ENCODE measurements around the gene PLAU. TPM values are rescaled to one million over a fixed set of nuclear protein-coding genes. Genes with fewer than 3 reads are reported as not detected.

PLAU gene
- total RNA-seq, 1 experiment from 2014 or later: 15.0 TPM

- Mint-ChIP-seq H3K4me3 (no peak overlapping the region), H3K4me1 (peaks cover 8% of the 10 kb centered on the region; the same call in 1 of the 2 replicates), H3K27ac (no peak overlapping the region), H3K27me3 (ENCODE audit: low read depth) (no peaks in the 10 kb centered on the region), H3K9me3 (0 out of 2 replicates have a peak, but pooled peaks cover 3% of the 10 kb centered on the region), H3K36me3 (no peaks in the 10 kb centered on the region)
- ATAC-seq: no peak
- DNase-seq (ENCODE audit: low spot score): no peak
- ChIA-PET POLR2A (interaction anchor here (0.5 kb wide), 1 partner anchor 128 kb away, joined by 4 read pairs; no protein-coding TSS in a partner anchor), CTCF (interaction anchor here (0.8 to 2.5 kb wide), 4 partner anchors 14 to 159 kb away, joined by 3 to 10 read pairs (median 7); no protein-coding TSS in a partner anchor)
- TF ChIP-seq GTF2I (CRISPR knock-in tag; conservative IDR thresholded peaks at IDR 0.05) (no peak), FOXK1 (CRISPR knock-in tag; IDR thresholded peaks at IDR 0.05) (no peak), MYBL2 (CRISPR knock-in tag; IDR thresholded peaks at IDR 0.05) (no peak), ARID4B (CRISPR knock-in tag; IDR thresholded peaks at IDR 0.05; ENCODE audit: borderline replicate concordance) (no peak), AR (CRISPR knock-in tag; IDR thresholded peaks at IDR 0.05) (no peak), ZNF423 (CRISPR knock-in tag; IDR thresholded peaks at IDR 0.05) (no peak), USF1 (CRISPR knock-in tag; IDR thresholded peaks at IDR 0.05) (no peak), ZNF396 (CRISPR knock-in tag; IDR thresholded peaks at IDR 0.05; ENCODE audit: borderline replicate concordance) (no peak), ZNF219 (CRISPR knock-in tag; IDR thresholded peaks at IDR 0.05; ENCODE audit: borderline replicate concordance) (no peak), ZBTB43 (CRISPR knock-in tag; IDR thresholded peaks at IDR 0.05) (no peak), RELA (CRISPR knock-in tag; IDR thresholded peaks at IDR 0.05; ENCODE audit: borderline replicate concordance) (no peak), NR3C1 (CRISPR knock-in tag; conservative IDR thresholded peaks at IDR 0.05; ENCODE audit: low read depth) (no peak), PREB (CRISPR knock-in tag; IDR thresholded peaks at IDR 0.05; ENCODE audit: borderline replicate concordance) (no peak), SP1 (CRISPR knock-in tag; conservative IDR thresholded peaks at IDR 0.05) (no peak), ATF3 (CRISPR knock-in tag; conservative IDR thresholded peaks at IDR 0.05) (no peak)
These were observed 10.9 kb upstream of the PLAU start for GRCh38 chr10:73900064-73900463.

All from WTC11 (cell line).